Raji (cell line): ENCODE results near the gene SELENOI.

Experiments used
- POLR2A ChIP-seq: IDR thresholded peaks from 2 replicates; pipeline ENCODE4 v1.6.1; 2011; ENCODE audit warnings: low read depth, low read length, control low read depth; ENCODE audit not compliant: insufficient read depth

The SELENOI gene

DNA sequence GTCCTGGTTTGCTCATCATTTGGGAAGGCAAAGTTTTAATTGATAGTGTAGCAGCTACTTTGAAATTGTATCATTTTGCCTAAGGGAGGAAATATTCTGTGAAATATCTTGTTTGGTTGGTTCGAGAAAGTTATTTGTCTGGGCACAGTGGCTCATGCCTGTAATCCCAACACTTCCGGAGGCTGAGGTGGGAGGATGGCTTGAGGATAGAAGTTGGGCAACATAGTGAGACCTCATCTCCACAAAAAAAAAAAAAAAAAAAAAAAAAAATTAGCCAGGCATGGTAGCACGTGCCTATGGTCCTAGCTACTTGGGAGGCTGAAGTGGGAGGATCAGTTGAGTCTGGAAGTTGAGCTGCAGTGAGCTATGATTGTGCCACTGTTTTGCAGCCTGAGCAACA lies 3.7 kb downstream of the SELENOI start:
- TF ChIP-seq POLR2A, result no peak

DNA sequence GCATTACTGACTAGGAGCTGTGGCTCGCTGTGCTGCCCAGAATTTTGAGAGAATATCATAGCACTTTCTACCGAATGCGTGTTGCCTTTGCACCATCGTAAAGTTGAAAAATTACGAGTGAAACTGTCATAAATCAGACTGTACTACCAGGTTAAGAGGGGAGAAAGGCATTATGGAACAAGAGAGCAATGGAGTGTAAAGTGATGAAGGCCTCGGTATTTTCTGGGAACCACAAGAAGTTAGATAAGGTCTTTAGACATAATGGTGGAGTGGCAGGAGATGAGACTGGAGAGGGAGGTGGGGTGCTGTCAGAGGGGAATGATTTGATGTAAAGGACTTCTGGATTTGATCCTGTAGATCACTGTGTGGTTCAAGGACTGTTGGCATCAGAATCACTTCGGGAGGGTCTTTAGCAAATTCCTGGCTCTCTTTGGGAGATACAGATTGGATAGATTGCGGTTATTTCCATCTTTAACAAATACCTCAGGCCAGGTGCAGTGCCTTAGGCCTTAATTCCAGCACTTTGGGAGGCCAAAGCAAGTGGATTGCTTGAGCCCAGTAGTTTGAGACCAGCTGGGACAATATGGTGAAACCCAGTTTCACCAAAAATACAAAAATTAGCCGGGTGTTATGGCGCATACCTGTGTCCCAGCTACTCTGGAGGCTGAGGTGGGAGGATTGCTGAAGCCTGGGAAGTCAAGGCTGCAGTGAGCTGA lies 5.6 kb downstream of the SELENOI start:
- TF ChIP-seq POLR2A, result no peak

DNA sequence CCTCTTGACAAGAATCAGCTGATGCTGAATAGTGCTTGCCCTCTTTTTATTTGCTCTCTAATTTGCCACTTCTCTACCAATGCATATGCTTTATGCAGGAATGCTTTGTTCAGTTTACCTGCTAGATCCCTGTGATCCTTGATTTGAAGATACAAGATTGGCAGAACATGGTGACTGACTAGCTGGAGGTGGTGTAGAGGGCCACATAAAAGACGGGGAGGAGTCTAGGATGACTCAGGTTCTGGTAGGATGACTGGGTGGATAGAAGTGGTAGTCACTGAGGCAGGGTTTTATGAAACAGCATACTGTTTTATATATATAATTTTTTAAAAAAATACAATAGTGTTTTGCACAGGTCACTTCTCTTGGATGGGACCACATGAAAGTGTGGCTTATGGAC lies 6.9 kb downstream of the SELENOI start:
- TF ChIP-seq POLR2A, result no peak

- TF ChIP-seq POLR2A, result no peak
Observed at GRCh38 chr2:26355038-26355995, 9.4 kb downstream of the SELENOI start.

- TF ChIP-seq POLR2A, result no peak
Observed at GRCh38 chr2:26356111-26356510, 10.2 kb downstream of the SELENOI start.

GRCh38 chr2:26356771-26357170 lies 10.8 kb downstream of the SELENOI start:
- no peak for TF ChIP-seq POLR2A

- TF ChIP-seq POLR2A, result no peak
Observed at GRCh38 chr2:26359886-26360473, 14.0 kb downstream of the SELENOI start.

GRCh38 chr2:26363323-26363722 lies 17.4 kb downstream of the SELENOI start:
- no peak for TF ChIP-seq POLR2A

GRCh38 chr2:26363958-26364357 lies 18.0 kb downstream of the SELENOI start:
- no peak for TF ChIP-seq POLR2A

DNA sequence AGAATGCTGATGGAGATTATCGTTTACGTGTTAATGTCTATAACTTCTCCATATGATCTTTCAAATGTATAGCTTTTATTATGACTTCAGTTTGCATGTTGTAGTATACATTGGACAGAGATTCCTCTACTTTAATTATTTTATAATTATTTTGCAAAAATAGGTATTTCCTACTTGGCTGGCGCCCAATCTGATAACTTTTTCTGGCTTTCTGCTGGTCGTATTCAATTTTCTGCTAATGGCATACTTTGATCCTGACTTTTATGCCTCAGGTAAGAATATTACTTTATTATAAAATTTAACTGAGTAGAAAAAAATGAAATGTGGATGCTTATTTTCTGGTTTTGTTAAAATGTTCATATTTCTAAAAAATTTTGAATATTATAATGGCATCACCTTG lies 18.7 kb downstream of the SELENOI start:
- TF ChIP-seq POLR2A, result no peak

DNA sequence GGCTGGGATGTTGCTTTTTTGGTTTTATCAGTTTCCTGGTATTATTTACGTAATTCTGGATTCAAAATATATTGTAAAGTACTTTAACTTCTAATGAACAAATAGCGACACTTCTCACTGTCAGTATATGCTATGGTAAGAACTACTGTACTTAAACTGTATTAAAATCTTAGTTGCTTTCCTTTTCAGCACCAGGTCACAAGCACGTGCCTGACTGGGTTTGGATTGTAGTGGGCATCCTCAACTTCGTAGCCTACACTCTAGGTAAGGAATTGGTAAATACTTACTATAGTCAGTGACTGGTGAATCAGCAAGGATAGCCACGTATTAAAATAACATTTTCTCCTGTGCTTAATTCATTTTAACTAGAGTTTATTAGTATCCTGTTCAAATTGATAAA lies 21.0 kb downstream of the SELENOI start:
- TF ChIP-seq POLR2A, result no peak

DNA sequence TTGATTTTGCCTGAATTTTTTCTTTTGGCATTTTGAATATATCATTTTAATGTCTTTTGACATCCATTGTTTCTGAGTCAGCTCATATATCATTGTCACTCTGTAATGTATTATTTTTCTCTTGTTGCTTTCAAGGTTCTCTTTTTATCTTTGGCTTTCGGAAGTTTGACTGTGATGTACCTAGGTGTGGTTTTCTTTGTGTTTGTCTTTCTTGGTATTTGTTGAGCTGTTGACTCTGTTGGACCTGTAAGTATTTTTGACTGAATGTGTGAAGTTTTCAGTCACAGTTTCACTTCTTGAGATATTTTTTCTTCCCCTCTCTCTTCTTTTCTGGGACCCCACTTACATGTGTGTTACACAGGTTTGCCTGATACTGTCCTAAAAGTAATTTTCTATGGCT lies 30.9 kb downstream of the SELENOI start:
- no peak for TF ChIP-seq POLR2A

DNA sequence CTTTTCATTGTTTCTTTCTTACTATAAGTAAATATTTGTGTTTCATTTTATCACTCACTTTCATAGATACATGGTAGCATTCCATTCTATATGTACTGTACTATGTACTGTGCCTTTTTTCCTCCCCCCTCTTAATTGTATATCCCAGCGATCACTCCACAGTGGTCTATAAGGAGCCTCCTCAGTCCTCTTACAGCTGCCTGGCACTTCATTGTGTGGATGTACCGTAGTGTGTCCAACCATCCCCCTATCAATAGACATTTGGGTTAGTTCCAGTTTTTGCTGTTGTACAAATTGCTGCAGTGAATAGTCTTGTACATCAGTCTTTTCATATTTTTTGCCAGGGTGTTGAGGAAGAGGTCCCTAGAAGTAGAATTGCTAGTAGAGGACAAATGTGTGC lies 34.3 kb downstream of the SELENOI start:
- no peak for TF ChIP-seq POLR2A

DNA sequence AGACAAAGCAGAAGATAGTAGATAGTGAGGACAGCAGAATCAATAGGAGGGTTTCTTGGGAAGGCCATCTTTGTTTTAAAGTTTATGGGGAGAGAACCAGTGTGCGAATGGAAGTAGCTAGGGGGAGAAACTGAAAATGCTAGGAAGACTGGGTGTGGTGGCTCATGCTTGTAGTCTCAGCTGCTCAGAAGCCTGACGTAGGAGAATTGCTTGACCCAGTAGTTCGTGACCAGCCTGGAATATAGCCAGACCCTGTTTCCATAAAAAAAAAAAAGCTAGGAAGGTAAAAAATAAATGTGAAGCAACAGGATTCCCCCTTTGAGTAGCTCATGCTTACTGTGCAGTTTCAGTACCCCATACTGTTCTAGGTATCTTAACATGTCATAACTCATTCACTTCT lies 36.6 kb downstream of the SELENOI start:
- TF ChIP-seq POLR2A, result no peak

DNA sequence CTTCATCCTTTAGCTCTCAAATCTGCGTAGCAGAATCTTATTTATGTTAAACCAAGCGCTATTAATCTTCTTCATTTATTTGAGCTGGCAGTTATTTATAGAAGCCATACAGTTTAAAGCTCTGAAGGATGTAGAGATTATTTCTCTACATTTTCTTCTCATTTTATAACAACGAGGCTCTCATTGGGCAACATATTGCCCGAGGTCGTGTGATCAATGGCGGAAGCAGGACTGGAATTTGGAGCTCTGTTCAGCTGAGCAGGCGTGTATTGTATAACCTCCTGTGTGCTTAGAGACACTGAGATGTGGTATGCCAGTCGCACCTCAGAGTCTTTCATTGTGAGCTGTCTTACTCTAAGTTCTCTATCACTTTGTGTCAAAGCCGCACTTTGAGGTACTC lies 38.2 kb downstream of the SELENOI start:
- TF ChIP-seq POLR2A, result no peak

- no peak for TF ChIP-seq POLR2A
Observed at GRCh38 chr2:26384597-26384996, 38.7 kb downstream of the SELENOI start.
